Right lobe of liver (tissue), 4 donors: Measurements from ENCODE around the gene KICS2.

Experiments
- CTCF ChIP-seq, 4 donors: fragments of 200-600 bp in 3 of 4; fragments of 450-650 bp in 1 of 4; IDR thresholded peaks; one replicate each; pipeline versions ENCODE4 v1.5.1 to v1.8.0; 2016 to 2022; ENCODE audit warnings: antibody characterized with exemption in 4 of 4, mild to moderate bottlenecking in 2 of 4
- POLR2A ChIP-seq: fragments of 450-650 bp; IDR thresholded peaks from one replicate; pipeline ENCODE4 v1.6.1; 2017; ENCODE audit warnings: antibody characterized with exemption, mild to moderate bottlenecking
- donor health status: DM: no; HTN: no; CAD: no.
- donor health status: DM: no; HTN: no; CAD: no.
- donor health status: DM: no; HTN: yes; CAD: no.

- no peak for TF ChIP-seq POLR2A
- no peak for TF ChIP-seq CTCF (IDR thresholded peaks at IDR 0.05)
Measured at GRCh38 chr12:64225626-64226025, 3.5 kb upstream of the KICS2 start.
